Measurements from ENCODE around the gene LRRC32. TPM values are rescaled to one million over a fixed set of nuclear protein-coding genes. Genes with fewer than 3 reads are reported as not detected.

Gene LRRC32
- polyA plus RNA-seq, 1 donor (not counting 4 experiments of a cell fraction or from before 2014, with no cell fraction given), result not detected

GRCh38 chr11:76719281-76719680 lies 48.7 kb upstream of the LRRC32 start:
- no peak overlapping the region for H3K27ac ChIP-seq (ENCODE audit: control insufficient read depth, insufficient read depth, low read length)
- FAIRE-seq (no peak), DNase-seq (ENCODE audit: low read depth, low spot score) (no peak)
- no peaks in the 10 kb centered on the region for H3K9me3 ChIP-seq (ENCODE audit: control insufficient read depth, low read depth, low read length)
- dilution Hi-C loops (cut with MboI; ENCODE audit: extremely low pct_ligation_motif_present, low sequenced_read_pairs), result no loop called here
- H4K20me1 ChIP-seq (ENCODE audit: control insufficient read depth, extremely low read depth, insufficient read depth, low read length), result no peaks in the 10 kb centered on the region
- H3K27me3 ChIP-seq (ENCODE audit: control insufficient read depth, extremely low read depth, insufficient read depth, low read length), result peaks cover 19% of the 10 kb centered on the region
- H3K4me2 ChIP-seq (ENCODE audit: control insufficient read depth, extremely low read depth, insufficient read depth, low read depth, low read length), result no peak overlapping the region
- no peak overlapping the region for H3K9ac ChIP-seq (ENCODE audit: control insufficient read depth, extremely low read depth, insufficient read depth, low read length)
- no peaks in the 10 kb centered on the region for H3K9me1 ChIP-seq (ENCODE audit: control insufficient read depth, extremely low read depth, insufficient read depth, low read length)
- H3K4me1 ChIP-seq (ENCODE audit: control insufficient read depth, extremely low read depth, insufficient read depth, low read length), result no peaks in the 10 kb centered on the region
- no peaks in the 10 kb centered on the region for H3K79me2 ChIP-seq (ENCODE audit: control insufficient read depth, insufficient read depth, low read length)
- no peaks in the 10 kb centered on the region for H3K36me3 ChIP-seq (ENCODE audit: control insufficient read depth in 2 of 2, extremely low read depth in 1 of 2, insufficient read depth in 2 of 2, low read length in 2 of 2)
- no peak overlapping the region for H3K4me3 ChIP-seq (ENCODE audit: control insufficient read depth in 2 of 3, extremely low read depth in 1 of 3, insufficient read depth in 2 of 3, low read depth in 1 of 3, low read length in 3 of 3)
- no peak overlapping the region for H2AFZ ChIP-seq (ENCODE audit: control insufficient read depth, low read length)
- TF ChIP-seq CTCF (optimal IDR thresholded peaks at IDR 0.05 in 1 of 3, IDR thresholded peaks at IDR 0.05 in 1 of 3, conservative IDR thresholded peaks at IDR 0.05 in 1 of 3; ENCODE audit: extremely low read depth in 1 of 3, insufficient read depth in 2 of 3, low read length in 3 of 3), result no peak
- TF ChIP-seq EZH2 (IDR thresholded peaks at IDR 0.05; ENCODE audit: low read length), result no peak

- Histone ChIP-seq H3K36me3 (ENCODE audit: control insufficient read depth in 2 of 2, extremely low read depth in 1 of 2, insufficient read depth in 2 of 2, low read length in 2 of 2) (no peaks in the 10 kb centered on the region), H2AFZ (ENCODE audit: control insufficient read depth, low read length) (no peak overlapping the region), H3K9me3 (ENCODE audit: control insufficient read depth, low read depth, low read length) (no peaks in the 10 kb centered on the region), H3K4me3 (ENCODE audit: control insufficient read depth in 2 of 3, extremely low read depth in 1 of 3, insufficient read depth in 2 of 3, low read depth in 1 of 3, low read length in 3 of 3) (no peak overlapping the region), H4K20me1 (ENCODE audit: control insufficient read depth, extremely low read depth, insufficient read depth, low read length) (no peaks in the 10 kb centered on the region), H3K79me2 (ENCODE audit: control insufficient read depth, insufficient read depth, low read length) (no peaks in the 10 kb centered on the region), H3K27me3 (ENCODE audit: control insufficient read depth, extremely low read depth, insufficient read depth, low read length) (peaks cover 12% of the 10 kb centered on the region), H3K27ac (ENCODE audit: control insufficient read depth, insufficient read depth, low read length) (no peak overlapping the region), H3K4me2 (ENCODE audit: control insufficient read depth, extremely low read depth, insufficient read depth, low read depth, low read length) (no peak overlapping the region), H3K9ac (ENCODE audit: control insufficient read depth, extremely low read depth, insufficient read depth, low read length) (no peak overlapping the region), H3K4me1 (ENCODE audit: control insufficient read depth, extremely low read depth, insufficient read depth, low read length) (no peaks in the 10 kb centered on the region), H3K9me1 (ENCODE audit: control insufficient read depth, extremely low read depth, insufficient read depth, low read length) (no peaks in the 10 kb centered on the region)
- dilution Hi-C loops (cut with MboI; ENCODE audit: extremely low pct_ligation_motif_present, low sequenced_read_pairs), result no loop called here
- no peak for FAIRE-seq
- no peak for DNase-seq (ENCODE audit: low read depth, low spot score)
- TF ChIP-seq EZH2 (IDR thresholded peaks at IDR 0.05; ENCODE audit: low read length) (no peak), CTCF (optimal IDR thresholded peaks at IDR 0.05 in 1 of 3, IDR thresholded peaks at IDR 0.05 in 1 of 3, conservative IDR thresholded peaks at IDR 0.05 in 1 of 3; ENCODE audit: extremely low read depth in 1 of 3, insufficient read depth in 2 of 3, low read length in 3 of 3) (no peak)
These were observed 47.3 kb upstream of the LRRC32 start for GRCh38 chr11:76717816-76718215.

All from keratinocyte (primary cell).